Progenitor cell of endocrine pancreas (in vitro differentiated cells): ENCODE measurements around the gene PHLDA2. TPM values are rescaled to one million over a fixed set of nuclear protein-coding genes. Genes with fewer than 3 reads are reported as not detected.
"Not testable (repeated sequence)": the region's sequence is repeated elsewhere in the genome, so short reads cannot be mapped to it uniquely, and the experiment has no call there.

ENCODE experiments used
- DNase-seq: peaks from one replicate; pipeline ENCODE4 v3.0.0; 2021; ENCODE audit warnings: low spot score; ENCODE audit not compliant: unreplicated experiment
- H3K27ac Mint-ChIP-seq: 2 replicates; pipeline ENCODE4 v1.8.0; 2021; ENCODE audit warnings: mild to moderate bottlenecking, moderate library complexity, mixed read lengths
- H3K27me3 Mint-ChIP-seq: 2 replicates; pipeline ENCODE4 v1.8.0; 2021; ENCODE audit warnings: mixed read lengths
- H3K36me3 Mint-ChIP-seq: 2 replicates; pipeline ENCODE4 v1.8.0; 2022; ENCODE audit warnings: mixed read lengths; ENCODE audit not compliant: insufficient read depth
- H3K4me1 Mint-ChIP-seq: 2 replicates; pipeline ENCODE4 v1.8.0; 2021; ENCODE audit warnings: low read depth, mixed read lengths
- H3K4me3 Mint-ChIP-seq: 2 replicates; pipeline ENCODE4 v1.8.0; 2021; ENCODE audit warnings: low read depth, mild to moderate bottlenecking, moderate library complexity, mixed read lengths
- H3K9me3 Mint-ChIP-seq: 2 replicates; pipeline ENCODE4 v1.8.0; 2021; ENCODE audit warnings: low read depth, mixed read lengths
- CTCF ChIP-seq: fragments of 200-600 bp; sonication (generic); IDR thresholded peaks from one replicate; pipeline ENCODE4 v1.5.0; 2021; ENCODE audit warnings: antibody characterized with exemption, mild to moderate bottlenecking; ENCODE audit not compliant: unreplicated experiment
- total RNA-seq: library from RNA; stranded (reverse); gene quantifications from 2 replicates; pipeline ENCODE4 v1.2.1, GENCODE V29; 2021

PHLDA2 gene
- total RNA-seq, 1 donor from 2014 or later = 1.2 TPM

GRCh38 chr11:2940921-2941821 is 12.0 kb upstream of the PHLDA2 start:
- no peak for DNase-seq
- Mint-ChIP-seq H3K9me3 (peaks cover 22% of the 10 kb centered on the region), H3K4me3 (no peak overlapping the region), H3K27me3 (no peaks in the 10 kb centered on the region), H3K4me1 (no peaks in the 10 kb centered on the region), H3K27ac (no peak overlapping the region), H3K36me3 (peaks cover 23% of the 10 kb centered on the region)
- TF ChIP-seq CTCF = no peak

GRCh38 chr11:2940147-2940920 is 11.1 kb upstream of the PHLDA2 start:
- Mint-ChIP-seq H3K27ac (no peak overlapping the region), H3K4me1 (no peaks in the 10 kb centered on the region), H3K27me3 (no peaks in the 10 kb centered on the region), H3K36me3 (peaks cover 19% of the 10 kb centered on the region), H3K9me3 (peaks cover 22% of the 10 kb centered on the region), H3K4me3 (no peak overlapping the region)
- no peak for DNase-seq
- no peak for TF ChIP-seq CTCF

- not testable (repeated sequence) for H3K4me3 Mint-ChIP-seq
- peak overlapping the region; percentile 95 for H3K27ac Mint-ChIP-seq
These were observed 9.5 kb upstream of the PHLDA2 start for GRCh38 chr11:2938458-2939418.

DNA sequence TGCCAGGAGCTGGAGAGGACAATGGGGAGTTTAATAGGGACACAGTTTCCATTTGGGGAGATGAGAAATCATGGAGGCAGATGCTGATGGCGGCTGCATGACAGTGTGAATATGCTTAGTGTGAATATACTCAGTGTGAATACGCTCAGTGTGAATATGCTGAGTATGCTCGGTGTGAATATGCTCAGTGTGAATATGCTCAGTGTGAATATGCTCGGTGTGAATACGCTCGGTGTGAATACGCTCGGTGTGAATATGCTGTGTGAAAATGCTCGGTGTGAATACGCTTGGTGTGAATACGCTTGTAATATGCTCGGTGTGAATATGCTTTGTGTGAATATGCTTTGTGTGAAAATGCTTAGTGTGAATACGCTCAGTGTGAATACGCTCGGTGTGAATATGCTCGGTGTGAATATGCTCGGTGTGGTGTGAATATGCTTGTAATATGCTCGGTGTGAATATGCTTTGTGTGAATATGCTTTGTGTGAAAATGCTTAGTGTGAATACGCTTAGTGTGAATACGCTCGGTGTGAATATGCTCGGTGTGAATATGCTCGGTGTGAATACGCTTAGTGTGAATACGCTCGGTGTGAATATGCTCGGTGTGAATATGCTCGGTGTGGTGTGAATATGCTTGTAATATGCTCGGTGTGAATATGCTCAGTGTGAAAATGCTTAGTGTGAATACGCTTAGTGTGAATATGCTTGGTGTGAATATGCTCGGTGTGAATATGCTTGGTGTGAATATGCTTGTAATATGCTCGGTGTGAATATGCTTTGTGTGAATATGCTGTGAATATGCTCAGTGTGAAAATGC is 8.6 kb upstream of the PHLDA2 start:
- H3K9me3 Mint-ChIP-seq = peaks cover 22% of the 10 kb centered on the region
- H3K4me3 Mint-ChIP-seq, DNase-seq, H3K27me3 Mint-ChIP-seq, H3K4me1 Mint-ChIP-seq: not testable (repeated sequence)
- peak overlapping the region; percentile 94 for H3K27ac Mint-ChIP-seq
- H3K36me3 Mint-ChIP-seq = peaks cover 13% of the 10 kb centered on the region

More at GRCh38 chr11:2938458-2939418, 9.5 kb upstream of the PHLDA2 start:
- Mint-ChIP-seq H3K9me3 (peaks cover 22% of the 10 kb centered on the region), H3K36me3 (peaks cover 15% of the 10 kb centered on the region)
- not testable (repeated sequence) for H3K27me3 Mint-ChIP-seq, H3K4me1 Mint-ChIP-seq, DNase-seq

- Mint-ChIP-seq H3K27ac (no peak overlapping the region), H3K36me3 (peaks cover 13% of the 10 kb centered on the region), H3K9me3 (peaks cover 20% of the 10 kb centered on the region), H3K27me3 (peaks cover 13% of the 10 kb centered on the region), H3K4me1 (peaks cover 4% of the 10 kb centered on the region), H3K4me3 (no peak overlapping the region)
- DNase-seq = no peak
- no peak for TF ChIP-seq CTCF
These were observed 5.5 kb upstream of the PHLDA2 start for GRCh38 chr11:2934611-2935239.
